Glutamatergic neuron (in vitro differentiated cells): ENCODE data around the gene CALN1. TPM values are rescaled to one million over a fixed set of nuclear protein-coding genes. Genes with fewer than 3 reads are reported as not detected.

ENCODE experiments used
- DNase-seq: peaks from one replicate; pipeline ENCODE4 v3.0.0; 2022
- H3K27ac Mint-ChIP-seq: one replicate; pipeline ENCODE4 v1.8.0; 2020; ENCODE audit warnings: mild to moderate bottlenecking, mixed read lengths, inconsistent platforms; ENCODE audit not compliant: unreplicated experiment
- H3K27me3 Mint-ChIP-seq: one replicate; pipeline ENCODE4 v1.8.0; 2020; ENCODE audit warnings: mild to moderate bottlenecking, moderate library complexity, mixed read lengths, inconsistent platforms; ENCODE audit not compliant: unreplicated experiment
- H3K36me3 Mint-ChIP-seq: one replicate; pipeline ENCODE4 v1.8.0; 2020; ENCODE audit warnings: mild to moderate bottlenecking, mixed read lengths, inconsistent platforms; ENCODE audit not compliant: unreplicated experiment
- H3K4me1 Mint-ChIP-seq: one replicate; pipeline ENCODE4 v1.8.0; 2020; ENCODE audit warnings: mild to moderate bottlenecking, low read depth, mixed read lengths, inconsistent platforms; ENCODE audit not compliant: unreplicated experiment
- H3K4me3 Mint-ChIP-seq: one replicate; pipeline ENCODE4 v1.8.0; 2020; ENCODE audit warnings: mild to moderate bottlenecking, mixed read lengths, inconsistent platforms; ENCODE audit not compliant: unreplicated experiment
- H3K9me3 Mint-ChIP-seq: one replicate; pipeline ENCODE4 v1.8.0; 2020; ENCODE audit warnings: mild to moderate bottlenecking, moderate library complexity, mixed read lengths, inconsistent platforms; ENCODE audit not compliant: unreplicated experiment
- total RNA-seq: library from RNA; stranded (reverse); fragmentation: NEBNext Ultra II Directional; extraction: Animal tissue kit (Norgen Biotek cat#: 25700); gene quantifications from one replicate; pipeline ENCODE4 v1.2.1, GENCODE V29; 2021; ENCODE audit not compliant: unreplicated experiment
- TF ChIP-seq, protein P1 (sequence below): fragments of 200-600 bp; sonication (generic); IDR thresholded peaks from one replicate; pipeline ENCODE4 v1.5.0; 2021; ENCODE audit not compliant: partially characterized antibody, unreplicated experiment

Gene CALN1
- total RNA-seq, 1 donor from 2014 or later, result 3.5 TPM

DNA sequence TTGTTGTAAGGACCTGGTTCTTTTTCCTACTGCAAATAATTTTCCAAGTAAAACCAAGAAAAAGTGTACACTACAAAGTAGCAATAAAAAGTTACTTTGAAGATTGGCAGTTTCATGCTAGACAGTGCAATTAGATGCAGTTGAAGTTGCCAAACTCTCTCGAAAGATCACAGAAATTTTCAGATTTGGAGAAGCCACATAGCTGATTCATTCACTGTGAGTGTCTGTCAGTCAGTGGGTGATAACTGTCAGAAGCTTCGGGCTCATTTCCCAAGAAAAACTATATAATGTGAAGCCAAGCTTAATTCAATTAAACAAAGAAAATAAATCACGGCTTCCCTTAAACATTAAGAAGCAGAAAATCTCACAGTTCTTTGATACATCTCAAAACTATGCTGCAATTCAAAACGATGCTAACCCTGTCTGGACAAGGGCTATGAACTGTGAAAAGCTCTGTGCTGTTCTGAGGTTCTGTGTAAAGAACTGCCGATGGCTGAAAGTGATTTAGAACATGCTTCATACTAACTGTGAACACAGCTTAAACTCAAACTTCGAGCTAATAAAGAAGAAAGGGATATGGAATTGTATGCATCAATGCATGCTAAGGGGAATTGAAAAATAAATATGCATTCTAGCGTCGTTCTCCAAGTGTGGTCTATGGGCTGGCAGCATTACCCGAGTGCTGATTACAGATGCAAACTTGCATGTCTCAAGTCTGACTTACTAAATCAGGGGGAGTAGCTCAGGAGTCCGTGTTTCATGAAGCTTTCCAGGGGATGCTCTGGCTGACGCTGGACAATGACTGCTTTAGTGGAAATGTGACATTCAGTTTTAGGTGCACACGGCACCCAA lies 557.4 kb downstream of the CALN1 start:
- Mint-ChIP-seq H3K27me3 (no peaks in the 10 kb centered on the region), H3K27ac (no peak overlapping the region), H3K36me3 (no peaks in the 10 kb centered on the region), H3K4me3 (no peak overlapping the region), H3K9me3 (no peaks in the 10 kb centered on the region), H3K4me1 (peaks cover 3% of the 10 kb centered on the region)
- no peak for DNase-seq
- TF ChIP-seq, protein P1, sequence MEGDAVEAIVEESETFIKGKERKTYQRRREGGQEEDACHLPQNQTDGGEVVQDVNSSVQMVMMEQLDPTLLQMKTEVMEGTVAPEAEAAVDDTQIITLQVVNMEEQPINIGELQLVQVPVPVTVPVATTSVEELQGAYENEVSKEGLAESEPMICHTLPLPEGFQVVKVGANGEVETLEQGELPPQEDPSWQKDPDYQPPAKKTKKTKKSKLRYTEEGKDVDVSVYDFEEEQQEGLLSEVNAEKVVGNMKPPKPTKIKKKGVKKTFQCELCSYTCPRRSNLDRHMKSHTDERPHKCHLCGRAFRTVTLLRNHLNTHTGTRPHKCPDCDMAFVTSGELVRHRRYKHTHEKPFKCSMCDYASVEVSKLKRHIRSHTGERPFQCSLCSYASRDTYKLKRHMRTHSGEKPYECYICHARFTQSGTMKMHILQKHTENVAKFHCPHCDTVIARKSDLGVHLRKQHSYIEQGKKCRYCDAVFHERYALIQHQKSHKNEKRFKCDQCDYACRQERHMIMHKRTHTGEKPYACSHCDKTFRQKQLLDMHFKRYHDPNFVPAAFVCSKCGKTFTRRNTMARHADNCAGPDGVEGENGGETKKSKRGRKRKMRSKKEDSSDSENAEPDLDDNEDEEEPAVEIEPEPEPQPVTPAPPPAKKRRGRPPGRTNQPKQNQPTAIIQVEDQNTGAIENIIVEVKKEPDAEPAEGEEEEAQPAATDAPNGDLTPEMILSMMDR, result no peak

DNA sequence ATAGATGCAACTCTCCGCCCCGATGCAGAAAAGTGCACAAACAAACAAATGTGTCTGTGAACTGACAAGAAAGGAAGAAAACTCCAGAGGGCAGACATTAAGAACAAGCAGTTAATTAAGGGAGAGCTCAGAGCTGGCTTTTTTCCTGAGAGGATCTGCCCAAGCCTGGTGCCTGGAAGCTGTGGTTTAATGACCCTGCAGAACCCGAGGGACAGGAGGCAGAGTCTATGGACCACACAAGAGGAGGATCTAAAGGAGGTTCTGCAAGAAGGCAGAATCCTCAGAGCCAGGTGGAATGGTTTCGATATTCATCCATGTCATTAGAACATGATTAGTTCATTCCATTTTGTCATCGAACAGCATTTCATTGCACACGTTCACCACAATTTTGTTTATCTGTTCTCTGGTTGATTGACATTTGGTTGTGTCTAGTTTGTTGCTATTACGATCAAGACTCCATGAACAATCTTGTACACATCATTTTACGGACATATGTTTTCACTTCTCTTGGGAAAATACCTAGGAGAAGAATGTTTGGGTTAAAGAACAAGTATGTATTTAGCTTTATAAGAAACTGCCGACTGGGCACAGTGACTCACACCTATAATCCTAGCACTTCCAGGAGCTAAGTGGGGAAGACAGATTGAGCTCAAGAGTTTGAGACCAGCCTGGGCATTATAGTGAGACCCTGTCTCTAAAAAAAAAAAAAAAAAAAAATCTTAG lies 560.2 kb downstream of the CALN1 start:
- H3K9me3 Mint-ChIP-seq, result no peaks in the 10 kb centered on the region
- no peak overlapping the region for H3K27ac Mint-ChIP-seq
- H3K4me3 Mint-ChIP-seq, result no peak overlapping the region
- no peaks in the 10 kb centered on the region for H3K27me3 Mint-ChIP-seq
- H3K4me1 Mint-ChIP-seq, result peaks cover 3% of the 10 kb centered on the region
- TF ChIP-seq, protein P1, result no peak
- H3K36me3 Mint-ChIP-seq, result no peaks in the 10 kb centered on the region
- no peak for DNase-seq

DNA sequence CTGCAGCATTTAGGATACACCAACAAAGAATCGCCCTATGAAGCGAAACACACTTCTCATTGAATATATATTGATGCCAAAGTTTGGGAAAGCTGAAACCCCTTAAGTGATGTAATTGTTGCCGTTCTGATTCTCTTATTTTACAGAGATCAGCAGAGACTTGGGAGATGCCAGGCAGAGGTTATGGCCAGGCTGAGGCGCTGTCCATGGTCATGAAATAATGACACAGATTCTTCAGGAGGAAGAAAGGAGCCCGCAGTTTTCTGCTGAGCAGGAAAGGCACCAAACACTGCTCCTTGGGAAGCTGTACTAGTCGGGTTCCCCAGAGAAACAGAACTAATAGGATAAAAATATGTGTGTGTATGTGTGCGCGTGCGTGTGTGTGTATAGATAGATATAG lies 566.0 kb downstream of the CALN1 start:
- H3K4me1 Mint-ChIP-seq, result no peaks in the 10 kb centered on the region
- TF ChIP-seq, protein P1, result no peak
- H3K27me3 Mint-ChIP-seq, result no peaks in the 10 kb centered on the region
- peaks cover 2% of the 10 kb centered on the region for H3K9me3 Mint-ChIP-seq
- H3K4me3 Mint-ChIP-seq, result no peak overlapping the region
- no peaks in the 10 kb centered on the region for H3K36me3 Mint-ChIP-seq
- DNase-seq, result no peak
- no peak overlapping the region for H3K27ac Mint-ChIP-seq

DNA sequence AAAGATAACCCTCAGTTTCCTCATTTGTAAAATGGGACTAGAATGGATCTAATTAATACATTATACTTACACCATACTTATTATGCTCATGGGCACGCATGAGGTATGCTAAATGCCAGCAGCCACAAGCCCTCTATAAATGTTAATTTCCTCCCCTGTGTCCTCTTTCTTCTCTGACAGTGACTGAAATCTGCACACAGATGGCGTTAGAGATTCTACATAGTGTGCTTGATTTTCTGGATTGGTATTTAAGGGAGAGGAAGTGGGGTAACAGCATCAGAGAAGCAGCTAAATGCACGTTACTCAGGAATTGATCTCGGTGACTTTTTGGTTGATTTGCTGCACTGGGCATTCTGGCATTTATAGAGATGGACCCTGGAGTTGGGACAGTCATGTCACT lies 568.5 kb downstream of the CALN1 start:
- no peak for DNase-seq
- no peaks in the 10 kb centered on the region for H3K36me3 Mint-ChIP-seq

More for the DNA sequence above, 568.5 kb downstream of the CALN1 start:
- H3K9me3 Mint-ChIP-seq, result peaks cover 2% of the 10 kb centered on the region
- TF ChIP-seq, protein P1, result no peak
- no peak overlapping the region for H3K27ac Mint-ChIP-seq
- H3K4me3 Mint-ChIP-seq, result no peak overlapping the region
- H3K4me1 Mint-ChIP-seq, result no peaks in the 10 kb centered on the region
- no peaks in the 10 kb centered on the region for H3K27me3 Mint-ChIP-seq
